HepG2 (cell line): ENCODE measurements around the gene KAZALD1. TPM values are rescaled to one million over a fixed set of nuclear protein-coding genes. Genes with fewer than 3 reads are reported as not detected.

Experiments used
- AHR ChIP-seq: IDR thresholded peaks from 2 replicates; pipeline ENCODE4 v1.6.1; 2018; ENCODE audit warnings: missing genetic modification reagents, missing compliant biosample characterization
- CHCHD3 ChIP-seq: sonication (generic); formaldehyde crosslinking; IDR thresholded peaks from 2 replicates; pipeline ENCODE4 v1.8.0; 2022; ENCODE audit warnings: mild to moderate bottlenecking, missing genetic modification reagents, moderate library complexity
- GATAD1 ChIP-seq: IDR thresholded peaks from 2 replicates; pipeline ENCODE4 v1.6.1; 2016; ENCODE audit warnings: missing genetic modification reagents, missing compliant biosample characterization
- HOXA5 ChIP-seq: sonication (generic); formaldehyde crosslinking; IDR thresholded peaks from 2 replicates; pipeline ENCODE4 v1.4.0; 2020; ENCODE audit warnings: missing genetic modification reagents
- MAZ ChIP-seq, 2 experiments: sonication (generic) in 1 of 2; formaldehyde crosslinking in 1 of 2; IDR thresholded peaks; 2 replicates each; pipeline versions ENCODE4 v1.5.0 to v1.6.1; 2012 to 2020; ENCODE audit warnings: low read depth in 2 of 2, mild to moderate bottlenecking in 2 of 2, borderline replicate concordance in 1 of 2, improper control_type of control experiment in 1 of 2, low read length in 1 of 2, missing genetic modification reagents in 1 of 2, moderate library complexity in 1 of 2
- RXRB ChIP-seq: IDR thresholded peaks from 2 replicates; pipeline ENCODE4 v1.6.1; 2016; ENCODE audit warnings: borderline replicate concordance, missing genetic modification reagents, missing compliant biosample characterization
- SOX6 ChIP-seq, 2 experiments: fragments of 450-650 bp in 1 of 2; sonication (generic) in 1 of 2; formaldehyde crosslinking in 1 of 2; IDR thresholded peaks; 2 replicates each; pipeline versions ENCODE4 v1.4.0 to v1.6.1; 2017 to 2020; ENCODE audit warnings: antibody characterized with exemption in 1 of 2, mild to moderate bottlenecking in 1 of 2, missing genetic modification reagents in 1 of 2
- TAF1 ChIP-seq: sonication (generic); formaldehyde crosslinking; IDR thresholded peaks from 2 replicates; pipeline ENCODE4 v1.4.0; 2020; ENCODE audit warnings: missing genetic modification reagents
- THAP11 ChIP-seq: IDR thresholded peaks from 2 replicates; pipeline ENCODE4 v1.6.1; 2016; ENCODE audit warnings: missing biosample characterization, missing genetic modification reagents
- XRCC5 ChIP-seq: fragments of 200-400 bp; formaldehyde crosslinking; optimal IDR thresholded peaks from 2 replicates; pipeline ENCODE3; 2017; ENCODE audit warnings: mild to moderate bottlenecking, low read length
- ZBTB7B ChIP-seq: sonication (generic); formaldehyde crosslinking; IDR thresholded peaks from 2 replicates; pipeline ENCODE4 v1.4.0; 2020; ENCODE audit warnings: missing genetic modification reagents
- ZNF343 ChIP-seq: sonication (generic); formaldehyde crosslinking; IDR thresholded peaks from 2 replicates; pipeline ENCODE4 v1.4.0; 2020; ENCODE audit warnings: mild to moderate bottlenecking, missing genetic modification reagents
- ZNF552 ChIP-seq: sonication (generic); formaldehyde crosslinking; IDR thresholded peaks from 2 replicates; pipeline ENCODE4 v1.9.0; 2022; ENCODE audit warnings: missing genetic modification reagents, mild to moderate bottlenecking, borderline replicate concordance
- ZNF558 ChIP-seq: sonication (generic); formaldehyde crosslinking; IDR thresholded peaks from 2 replicates; pipeline ENCODE4 v1.9.0; 2022; ENCODE audit warnings: mild to moderate bottlenecking, missing genetic modification reagents, borderline replicate concordance
- ZNF570 ChIP-seq: sonication (generic); formaldehyde crosslinking; IDR thresholded peaks from 2 replicates; pipeline ENCODE4 v1.4.0; 2020; ENCODE audit warnings: mild to moderate bottlenecking, missing genetic modification reagents, borderline replicate concordance
- ZNF678 ChIP-seq: sonication (generic); formaldehyde crosslinking; IDR thresholded peaks from 2 replicates; pipeline ENCODE4 v1.4.0; 2020; ENCODE audit warnings: mild to moderate bottlenecking, missing genetic modification reagents
- polyA plus RNA-seq, 8 experiments: library from polyadenylated mRNA; depleted of rRNA in 3 of 8; stranded (reverse) in 7 of 8; unstranded in 1 of 8; fragments of >200 nt; fragmentation: Illumina TruSeq in 4 of 8; extraction: Trizol in 4 of 8; gene quantifications; 2 replicates each; pipeline versions ENCODE4 v1.2.1 to v1.2.3, GENCODE V29; 2011 to 2016; ENCODE audit warnings: low read depth in 4 of 8, missing spikeins in 1 of 8, mixed read lengths in 1 of 8; ENCODE audit not compliant: insufficient read depth in 1 of 8
- total RNA-seq, 5 experiments: library from RNA; depleted of rRNA; stranded (reverse); fragments of >200 nt; fragmentation: Illumina TruSeq; extraction: Trizol; gene quantifications; 2 replicates each; pipeline ENCODE4 v1.2.3, GENCODE V29; 2016; ENCODE audit warnings: low read depth in 1 of 5
- TF ChIP-seq, protein P1 (sequence below): sonication (generic); formaldehyde crosslinking; IDR thresholded peaks from one replicate; pipeline ENCODE4 v1.5.1; 2020; ENCODE audit warnings: mild to moderate bottlenecking, missing genetic modification reagents; ENCODE audit errors: not compliant biosample characterization
- TF ChIP-seq, protein P2 (sequence below): sonication (generic); formaldehyde crosslinking; IDR thresholded peaks from 2 replicates; pipeline ENCODE4 v1.4.0; 2020; ENCODE audit warnings: missing genetic modification reagents, borderline replicate concordance

The KAZALD1 gene
- total and polyA plus RNA-seq, 2 of the 13 experiments (the other 11 are each of a cell fraction or from before 2014, with no cell fraction given): 16.7 to 27.7 TPM

DNA sequence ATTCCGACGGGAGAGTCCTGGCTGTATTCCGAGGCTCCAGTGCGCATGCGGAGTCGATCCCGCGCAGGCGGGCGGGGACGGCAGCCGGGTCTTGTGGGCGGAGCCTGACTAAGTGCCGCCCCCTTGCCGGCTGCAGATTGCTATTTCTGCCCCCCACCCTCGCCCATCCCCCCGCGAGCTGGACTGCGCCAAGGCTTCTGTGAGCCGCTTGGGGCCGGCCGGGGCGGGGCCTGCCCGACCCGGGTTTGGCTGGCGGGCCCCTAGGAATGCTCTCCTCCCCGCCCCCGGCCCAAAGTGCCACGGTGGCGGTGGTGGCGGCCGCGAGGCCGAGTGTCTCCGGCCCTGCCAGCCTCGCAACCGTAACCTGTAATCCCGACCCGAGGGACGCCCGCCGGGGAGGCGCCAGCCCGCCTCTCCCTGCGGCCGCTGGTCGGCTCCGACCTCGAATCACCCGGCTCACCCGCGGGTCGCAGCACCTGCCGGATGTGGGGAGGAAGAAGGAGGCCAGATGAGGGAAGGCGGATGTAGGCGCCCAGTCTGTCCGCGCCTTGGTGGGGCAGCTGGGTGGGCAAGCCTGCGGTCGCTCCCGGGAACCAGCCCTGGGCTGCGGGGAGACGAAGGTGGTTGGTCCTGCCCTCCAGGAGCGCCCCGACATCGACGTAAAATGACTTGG, 702 bp upstream of the KAZALD1 start (continued):
- TF ChIP-seq, protein P1, sequence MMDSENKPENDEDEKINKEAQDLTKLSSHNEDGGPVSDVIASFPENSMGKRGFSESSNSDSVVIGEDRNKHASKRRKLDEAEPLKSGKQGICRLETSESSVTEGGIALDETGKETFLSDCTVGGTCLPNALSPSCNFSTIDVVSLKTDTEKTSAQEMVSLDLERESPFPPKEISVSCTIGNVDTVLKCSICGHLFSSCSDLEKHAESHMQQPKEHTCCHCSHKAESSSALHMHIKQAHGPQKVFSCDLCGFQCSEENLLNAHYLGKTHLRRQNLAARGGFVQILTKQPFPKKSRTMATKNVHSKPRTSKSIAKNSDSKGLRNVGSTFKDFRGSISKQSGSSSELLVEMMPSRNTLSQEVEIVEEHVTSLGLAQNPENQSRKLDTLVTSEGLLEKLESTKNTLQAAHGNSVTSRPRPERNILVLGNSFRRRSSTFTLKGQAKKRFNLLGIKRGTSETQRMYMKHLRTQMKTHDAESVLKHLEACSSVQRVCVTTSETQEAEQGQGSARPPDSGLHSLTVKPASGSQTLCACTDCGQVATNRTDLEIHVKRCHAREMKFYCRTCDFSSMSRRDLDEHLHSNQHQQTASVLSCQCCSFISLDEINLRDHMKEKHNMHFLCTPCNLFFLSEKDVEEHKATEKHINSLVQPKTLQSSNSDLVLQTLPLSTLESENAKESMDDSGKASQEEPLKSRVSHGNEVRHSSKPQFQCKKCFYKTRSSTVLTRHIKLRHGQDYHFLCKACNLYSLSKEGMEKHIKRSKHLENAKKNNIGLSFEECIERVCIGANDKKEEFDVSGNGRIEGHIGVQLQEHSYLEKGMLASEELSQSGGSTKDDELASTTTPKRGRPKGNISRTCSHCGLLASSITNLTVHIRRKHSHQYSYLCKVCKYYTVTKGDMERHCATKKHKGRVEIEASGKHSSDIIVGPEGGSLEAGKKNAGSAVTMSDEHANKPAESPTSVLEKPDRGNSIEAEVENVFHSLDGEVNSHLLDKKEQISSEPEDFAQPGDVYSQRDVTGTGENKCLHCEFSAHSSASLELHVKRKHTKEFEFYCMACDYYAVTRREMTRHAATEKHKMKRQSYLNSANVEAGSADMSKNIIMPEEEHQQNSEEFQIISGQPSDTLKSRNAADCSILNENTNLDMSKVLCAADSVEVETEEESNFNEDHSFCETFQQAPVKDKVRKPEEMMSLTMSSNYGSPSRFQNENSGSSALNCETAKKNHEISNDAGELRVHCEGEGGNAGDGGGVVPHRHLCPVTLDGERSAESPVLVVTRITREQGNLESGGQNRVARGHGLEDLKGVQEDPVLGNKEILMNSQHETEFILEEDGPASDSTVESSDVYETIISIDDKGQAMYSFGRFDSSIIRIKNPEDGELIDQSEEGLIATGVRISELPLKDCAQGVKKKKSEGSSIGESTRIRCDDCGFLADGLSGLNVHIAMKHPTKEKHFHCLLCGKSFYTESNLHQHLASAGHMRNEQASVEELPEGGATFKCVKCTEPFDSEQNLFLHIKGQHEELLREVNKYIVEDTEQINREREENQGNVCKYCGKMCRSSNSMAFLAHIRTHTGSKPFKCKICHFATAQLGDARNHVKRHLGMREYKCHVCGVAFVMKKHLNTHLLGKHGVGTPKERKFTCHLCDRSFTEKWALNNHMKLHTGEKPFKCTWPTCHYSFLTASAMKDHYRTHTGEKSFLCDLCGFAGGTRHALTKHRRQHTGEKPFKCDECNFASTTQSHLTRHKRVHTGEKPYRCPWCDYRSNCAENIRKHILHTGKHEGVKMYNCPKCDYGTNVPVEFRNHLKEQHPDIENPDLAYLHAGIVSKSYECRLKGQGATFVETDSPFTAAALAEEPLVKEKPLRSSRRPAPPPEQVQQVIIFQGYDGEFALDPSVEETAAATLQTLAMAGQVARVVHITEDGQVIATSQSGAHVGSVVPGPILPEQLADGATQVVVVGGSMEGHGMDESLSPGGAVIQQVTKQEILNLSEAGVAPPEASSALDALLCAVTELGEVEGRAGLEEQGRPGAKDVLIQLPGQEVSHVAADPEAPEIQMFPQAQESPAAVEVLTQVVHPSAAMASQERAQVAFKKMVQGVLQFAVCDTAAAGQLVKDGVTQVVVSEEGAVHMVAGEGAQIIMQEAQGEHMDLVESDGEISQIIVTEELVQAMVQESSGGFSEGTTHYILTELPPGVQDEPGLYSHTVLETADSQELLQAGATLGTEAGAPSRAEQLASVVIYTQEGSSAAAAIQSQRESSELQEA (CRISPR knock-in tag): no peak
- TF ChIP-seq ZBTB7B (CRISPR knock-in tag): peak; percentile 16; the same call in 1 of the 2 replicates
- no peak for TF ChIP-seq ZNF570 (CRISPR knock-in tag)
- TF ChIP-seq, protein P2, sequence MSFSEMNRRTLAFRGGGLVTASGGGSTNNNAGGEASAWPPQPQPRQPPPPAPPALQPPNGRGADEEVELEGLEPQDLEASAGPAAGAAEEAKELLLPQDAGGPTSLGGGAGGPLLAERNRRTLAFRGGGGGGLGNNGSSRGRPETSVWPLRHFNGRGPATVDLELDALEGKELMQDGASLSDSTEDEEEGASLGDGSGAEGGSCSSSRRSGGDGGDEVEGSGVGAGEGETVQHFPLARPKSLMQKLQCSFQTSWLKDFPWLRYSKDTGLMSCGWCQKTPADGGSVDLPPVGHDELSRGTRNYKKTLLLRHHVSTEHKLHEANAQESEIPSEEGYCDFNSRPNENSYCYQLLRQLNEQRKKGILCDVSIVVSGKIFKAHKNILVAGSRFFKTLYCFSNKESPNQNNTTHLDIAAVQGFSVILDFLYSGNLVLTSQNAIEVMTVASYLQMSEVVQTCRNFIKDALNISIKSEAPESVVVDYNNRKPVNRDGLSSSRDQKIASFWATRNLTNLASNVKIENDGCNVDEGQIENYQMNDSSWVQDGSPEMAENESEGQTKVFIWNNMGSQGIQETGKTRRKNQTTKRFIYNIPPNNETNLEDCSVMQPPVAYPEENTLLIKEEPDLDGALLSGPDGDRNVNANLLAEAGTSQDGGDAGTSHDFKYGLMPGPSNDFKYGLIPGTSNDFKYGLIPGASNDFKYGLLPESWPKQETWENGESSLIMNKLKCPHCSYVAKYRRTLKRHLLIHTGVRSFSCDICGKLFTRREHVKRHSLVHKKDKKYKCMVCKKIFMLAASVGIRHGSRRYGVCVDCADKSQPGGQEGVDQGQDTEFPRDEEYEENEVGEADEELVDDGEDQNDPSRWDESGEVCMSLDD: no peak
- peak; percentile 99 for TF ChIP-seq MAZ (IDR thresholded peaks at IDR 0.05; ENCODE audit: borderline replicate concordance, low read depth, low read length)
- TF ChIP-seq MAZ (CRISPR knock-in tag; IDR thresholded peaks at IDR 0.05; ENCODE audit: low read depth): peak; percentile 96
- TF ChIP-seq AHR (CRISPR knock-in tag): no peak
- TF ChIP-seq ZNF343 (CRISPR knock-in tag): peak; percentile 74; the same call in 1 of the 2 replicates
- no peak; the same call in 1 of the 2 replicates for TF ChIP-seq HOXA5 (CRISPR knock-in tag)
- no peak for TF ChIP-seq SOX6 (IDR thresholded peaks at IDR 0.05)
- TF ChIP-seq SOX6 (CRISPR knock-in tag; IDR thresholded peaks at IDR 0.05): peak; percentile 78
- TF ChIP-seq XRCC5: peak; percentile 82
- TF ChIP-seq TAF1 (CRISPR knock-in tag): peak; percentile 90
- TF ChIP-seq THAP11 (CRISPR knock-in tag): peak; percentile 66; the same call in 1 of the 2 replicates
- peak; percentile 39; the same call in 1 of the 2 replicates for TF ChIP-seq RXRB (CRISPR knock-in tag)
- TF ChIP-seq ZNF552 (CRISPR knock-in tag): no peak; the same call in 1 of the 2 replicates
- TF ChIP-seq ZNF558 (CRISPR knock-in tag): peak; percentile 73; the same call in 1 of the 2 replicates
- TF ChIP-seq GATAD1 (CRISPR knock-in tag): peak; percentile 50; the same call in 1 of the 2 replicates
- TF ChIP-seq CHCHD3 (CRISPR knock-in tag): 0 out of 2 replicates have a peak, but pooled peaks have one; percentile 39
- TF ChIP-seq ZNF678 (CRISPR knock-in tag): 0 out of 2 replicates have a peak, but pooled peaks have one; percentile 76
